MM.1S (cell line): ENCODE results near the gene PCDHGB1.

Experiments used
- CTCF ChIP-seq: fragments of 300-600 bp; sonication (generic); IDR thresholded peaks from 2 replicates; pipeline ENCODE4 v1.5.1; 2016; ENCODE audit warnings: antibody characterized with exemption, low read length, mixed read lengths
- EZH2 ChIP-seq: fragments of 300-600 bp; sonication (generic); optimal IDR thresholded peaks from 2 replicates; pipeline ENCODE3; 2017; ENCODE audit warnings: low read depth, mild to moderate bottlenecking, antibody characterized with exemption, low read length, mixed read lengths

GRCh38 chr5:141342773-141343172 lies 7.1 kb upstream of the PCDHGB1 start:
- TF ChIP-seq CTCF (no peak), EZH2 (no peak)
